GM12878 (cell line): ENCODE data around the gene TP53I11.

Source experiments
- CEBPB ChIP-seq, 2 experiments: fragments of 150-350 bp in 1 of 2; IDR thresholded peaks; 2 replicates each; pipeline ENCODE4 v1.6.1; 2012 to 2014; ENCODE audit warnings: low read depth in 2 of 2, low read length in 2 of 2, borderline replicate concordance in 1 of 2, inconsistent platforms in 1 of 2
- DPF2 ChIP-seq: fragments of 450-650 bp; IDR thresholded peaks from 2 replicates; pipeline ENCODE4 v1.6.1; 2017; ENCODE audit warnings: mild to moderate bottlenecking
- JUNB ChIP-seq: IDR thresholded peaks from 2 replicates; pipeline ENCODE4 v1.6.1; 2016; ENCODE audit warnings: antibody characterized with exemption, mild to moderate bottlenecking
- TF ChIP-seq, protein P1 (sequence below), 3 experiments: IDR thresholded peaks in 2 of 3; conservative IDR thresholded peaks in 1 of 3; 2 replicates each; pipeline ENCODE4 v1.5.1; 2011; ENCODE audit warnings: low read depth in 3 of 3, low read length in 3 of 3, mild to moderate bottlenecking in 3 of 3, control low read depth in 2 of 3, moderate library complexity in 2 of 3, inconsistent platforms in 1 of 3, mixed read lengths in 1 of 3; ENCODE audit not compliant: control insufficient read depth in 2 of 3, insufficient read depth in 1 of 3; ENCODE audit errors: extremely low read depth in 1 of 3

DNA sequence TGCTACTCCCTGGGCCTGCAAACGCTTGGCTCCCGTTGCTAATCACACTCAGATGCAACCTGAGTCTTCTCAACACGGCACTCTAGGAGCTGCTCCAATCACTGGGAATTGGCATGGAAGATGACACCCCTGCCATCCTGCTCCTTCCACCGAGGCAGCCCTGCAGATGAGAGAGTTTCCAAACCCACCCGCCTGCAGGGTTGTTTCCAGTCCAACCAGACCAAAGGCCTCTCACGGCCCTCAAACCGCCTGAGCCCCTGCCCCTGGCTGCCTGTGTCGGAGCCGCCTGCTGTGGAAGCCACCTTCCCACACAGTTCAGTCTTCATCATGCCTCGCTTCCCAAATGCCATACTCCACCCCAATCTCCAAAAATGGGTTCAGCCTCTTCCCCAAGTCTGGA is 36.8 kb upstream of the TP53I11 start:
- TF ChIP-seq, protein P1, sequence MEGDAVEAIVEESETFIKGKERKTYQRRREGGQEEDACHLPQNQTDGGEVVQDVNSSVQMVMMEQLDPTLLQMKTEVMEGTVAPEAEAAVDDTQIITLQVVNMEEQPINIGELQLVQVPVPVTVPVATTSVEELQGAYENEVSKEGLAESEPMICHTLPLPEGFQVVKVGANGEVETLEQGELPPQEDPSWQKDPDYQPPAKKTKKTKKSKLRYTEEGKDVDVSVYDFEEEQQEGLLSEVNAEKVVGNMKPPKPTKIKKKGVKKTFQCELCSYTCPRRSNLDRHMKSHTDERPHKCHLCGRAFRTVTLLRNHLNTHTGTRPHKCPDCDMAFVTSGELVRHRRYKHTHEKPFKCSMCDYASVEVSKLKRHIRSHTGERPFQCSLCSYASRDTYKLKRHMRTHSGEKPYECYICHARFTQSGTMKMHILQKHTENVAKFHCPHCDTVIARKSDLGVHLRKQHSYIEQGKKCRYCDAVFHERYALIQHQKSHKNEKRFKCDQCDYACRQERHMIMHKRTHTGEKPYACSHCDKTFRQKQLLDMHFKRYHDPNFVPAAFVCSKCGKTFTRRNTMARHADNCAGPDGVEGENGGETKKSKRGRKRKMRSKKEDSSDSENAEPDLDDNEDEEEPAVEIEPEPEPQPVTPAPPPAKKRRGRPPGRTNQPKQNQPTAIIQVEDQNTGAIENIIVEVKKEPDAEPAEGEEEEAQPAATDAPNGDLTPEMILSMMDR (IDR thresholded peaks at IDR 0.05 in 2 of 3, conservative IDR thresholded peaks at IDR 0.05 in 1 of 3; ENCODE audit: control insufficient read depth in 2 of 3, extremely low read depth in 1 of 3, insufficient read depth in 1 of 3, low read depth in 3 of 3, low read length in 3 of 3): no peak
- TF ChIP-seq JUNB (no peak), CEBPB (IDR thresholded peaks at IDR 0.05; ENCODE audit: borderline replicate concordance in 1 of 2, low read depth in 2 of 2, low read length in 2 of 2) (no peak), DPF2 (no peak)
